Neural cell (in vitro differentiated cells): ENCODE measurements around the gene GAPDH.
A peak's percentile ranks its signal among the peaks of the same experiment; 100 is the strongest.

Experiments used
- CTCF ChIP-seq: fragments of 450-650 bp; IDR thresholded peaks from 2 replicates; pipeline ENCODE4 v1.5.1; 2014; ENCODE audit warnings: antibody characterized with exemption, mild to moderate bottlenecking, moderate library complexity; ENCODE audit not compliant: poor library complexity, severe bottlenecking
- EZH2 ChIP-seq: fragments of 200-600, 300-800 bp; shearing (Covaris generic), sonication (generic); IDR thresholded peaks from 2 replicates; pipeline ENCODE4 v1.6.1; 2014; ENCODE audit warnings: antibody characterized with exemption, low read length, borderline replicate concordance, mild to moderate bottlenecking; ENCODE audit not compliant: insufficient read depth, poor library complexity, severe bottlenecking
- MXI1 ChIP-seq: fragments of 450-650 bp; conservative IDR thresholded peaks from 2 replicates; pipeline ENCODE4 v1.6.1; 2014; ENCODE audit warnings: antibody characterized with exemption, mild to moderate bottlenecking; ENCODE audit not compliant: poor library complexity, severe bottlenecking
- POLR2AphosphoS5 ChIP-seq: IDR thresholded peaks from 2 replicates; pipeline ENCODE4 v1.6.1; 2012
- TAF1 ChIP-seq: IDR thresholded peaks from 2 replicates; pipeline ENCODE4 v1.6.1; 2012; ENCODE audit warnings: low read depth

- TF ChIP-seq CTCF = no peak
- TF ChIP-seq POLR2AphosphoS5 = peak; percentile 99
- peak; percentile 97 for TF ChIP-seq TAF1
- peak; percentile 91 for TF ChIP-seq MXI1
- TF ChIP-seq EZH2 = no peak
Measured at GRCh38 chr12:6533923-6534694, at the start of gene GAPDH.
